Fibroblast of mammary gland (primary cell): ENCODE data around the gene RRM2.

Source experiments
- DNase-seq: peaks from one replicate; pipeline ENCODE4 v3.0.0-alpha.2; 2010; ENCODE audit warnings: low read depth
- H3K4me3 ChIP-seq: 2 replicates; pipeline ENCODE4 v1.5.1; 2011; ENCODE audit warnings: low read depth, mild to moderate bottlenecking, low read length, moderate library complexity; ENCODE audit not compliant: control insufficient read depth
- CTCF ChIP-seq: conservative IDR thresholded peaks from 2 replicates; pipeline ENCODE4 v1.5.1; 2011; ENCODE audit warnings: low read depth, low read length, inconsistent platforms; ENCODE audit not compliant: control insufficient read depth, insufficient read depth

The RRM2 gene

GRCh38 chr2:10120877-10121574 is 1.5 kb upstream of the RRM2 start:
- peak overlapping the region; percentile 76 for H3K4me3 ChIP-seq
- TF ChIP-seq CTCF: no peak
- DNase-seq: peak; percentile 43

- no peak for TF ChIP-seq CTCF
- peak overlapping the region; percentile 76 for H3K4me3 ChIP-seq
- DNase-seq: no peak
Measured at GRCh38 chr2:10123281-10123680, 742 bp downstream of the RRM2 start.

- peak; percentile 81 for DNase-seq
- H3K4me3 ChIP-seq: peak overlapping the region; percentile 76
- TF ChIP-seq CTCF: peak; percentile 59
Measured at GRCh38 chr2:10124538-10125045, 2.1 kb downstream of the RRM2 start.

GRCh38 chr2:10125842-10126631 is 3.5 kb downstream of the RRM2 start:
- no peak overlapping the region for H3K4me3 ChIP-seq
- DNase-seq: no peak
- TF ChIP-seq CTCF: no peak

GRCh38 chr2:10126632-10127026 is 4.1 kb downstream of the RRM2 start:
- no peak for DNase-seq
- no peak for TF ChIP-seq CTCF
- H3K4me3 ChIP-seq: no peak overlapping the region

- no peak for DNase-seq
- no peak overlapping the region for H3K4me3 ChIP-seq
- no peak for TF ChIP-seq CTCF
Measured at GRCh38 chr2:10128420-10128819, 5.9 kb downstream of the RRM2 start.
